Body of pancreas (tissue), 4 donors: ENCODE data around the gene CFAP43. TPM values are rescaled to one million over a fixed set of nuclear protein-coding genes. Genes with fewer than 3 reads are reported as not detected.
A peak's percentile ranks its signal among the peaks of the same experiment; 100 is the strongest.

Source experiments
- ATAC-seq: fragments of 150-250 bp; one replicate; pipeline ENCODE4 v1.9.1; 2016
- DNase-seq, 4 donors: peaks; one replicate each; pipeline ENCODE4 v3.0.0-alpha.2; 2019
- H3K27ac ChIP-seq, 4 donors: fragments of 200-600 bp; sonication (generic); 1 replicate in 3 of 4; 2 replicates in 1 of 4; pipeline versions ENCODE4 v1.5.1 to v1.6.1; 2016 to 2019; ENCODE audit warnings: mild to moderate bottlenecking in 1 of 4, mixed read lengths in 1 of 4, moderate library complexity in 1 of 4
- H3K27me3 ChIP-seq, 2 donors: fragments of 200-600 bp; sonication (generic); one replicate each; pipeline ENCODE4 v1.6.0; 2016; ENCODE audit warnings: mild to moderate bottlenecking in 1 of 2
- H3K36me3 ChIP-seq, 2 donors: fragments of 200-600 bp; sonication (generic); replicated peaks in 1 of 2; 2 replicates each; pipeline ENCODE4 v1.5.1; 2016; ENCODE audit warnings: low read depth in 2 of 2; ENCODE audit not compliant: insufficient read depth in 1 of 2
- H3K4me1 ChIP-seq: fragments of 200-600 bp; sonication (generic); one replicate; pipeline ENCODE4 v1.6.0; 2016
- H3K4me3 ChIP-seq, 2 donors: fragments of 200-600 bp; sonication (generic); 1 replicate in 1 of 2; 2 replicates in 1 of 2; pipeline ENCODE4 v1.5.1; 2016 to 2019
- H3K9me3 ChIP-seq, 3 donors: fragments of 200-600 bp; sonication (generic); 1 replicate in 2 of 3; 2 replicates in 1 of 3; pipeline ENCODE4 v1.5.1; 2016
- CTCF ChIP-seq, 7 experiments: fragments of 450-650 bp in 4 of 7; fragments of 200-600 bp in 3 of 7; sonication (generic) in 3 of 7; IDR thresholded peaks; one replicate each; pipeline ENCODE4 v1.5.1; 2016 to 2019; ENCODE audit warnings: antibody characterized with exemption in 7 of 7
- POLR2A ChIP-seq, 3 donors: fragments of 450-650 bp; IDR thresholded peaks; one replicate each; pipeline ENCODE4 v1.6.1; 2016; ENCODE audit warnings: antibody characterized with exemption in 3 of 3, mild to moderate bottlenecking in 2 of 3
- WGBS, 2 donors: methylation state at CpG; one replicate each; pipeline ENCODE4 v1.1.5; 2017; 5-methylcytosine and 5-hydroxymethylcytosine counted together
- intact Hi-C: fragments of 100-400 bp; cut with DNase I; formaldehyde crosslinking; loops from one replicate; pipeline ENCODE4 v1.15.1; 2023
- total RNA-seq, 2 donors: library from RNA; depleted of rRNA; stranded (reverse); fragments of >200 nt; gene quantifications; one replicate each; pipeline ENCODE4 v1.1.0, GENCODE V29; 2016

Gene CFAP43
- total RNA-seq, 2 donors from 2014 or later, result 2.3 to 4.0 TPM

- no peaks in the 10 kb centered on the region for H3K36me3 ChIP-seq
- intact Hi-C loops, result no loop called here
- TF ChIP-seq POLR2A (IDR thresholded peaks at IDR 0.05) (no peak), CTCF (IDR thresholded peaks at IDR 0.05) (no peak)
- 55 to 71% methylated on average over 3 of the region's 3 CpGs for WGBS, 2 donors
- no peak overlapping the region for H3K4me3 ChIP-seq
- ATAC-seq (no peak), DNase-seq (no peak)
- no peaks in the 10 kb centered on the region for H3K9me3 ChIP-seq
- H3K27me3 ChIP-seq, result no peaks in the 10 kb centered on the region
- no peaks in the 10 kb centered on the region for H3K4me1 ChIP-seq
- no peak overlapping the region for H3K27ac ChIP-seq
Observed at GRCh38 chr10:104208730-104209129, 23.4 kb downstream of the CFAP43 start.

- Histone ChIP-seq H3K4me1 (peaks cover 7% of the 10 kb centered on the region), H3K4me3 (no peak overlapping the region), H3K9me3 (no peaks in the 10 kb centered on the region), H3K27me3 (no peaks in the 10 kb centered on the region), H3K36me3 (no peaks in the 10 kb centered on the region), H3K27ac (no peak overlapping the region)
- 87 to 88% methylated on average over 2 of the region's 2 CpGs for WGBS, 2 donors
- intact Hi-C loops, result no loop called here
- no peak for DNase-seq
- ATAC-seq, result no peak
- TF ChIP-seq CTCF (IDR thresholded peaks at IDR 0.05) (no peak), POLR2A (IDR thresholded peaks at IDR 0.05) (no peak)
Observed at GRCh38 chr10:104202231-104202630, 29.9 kb downstream of the CFAP43 start.

- ATAC-seq, result no peak
- TF ChIP-seq POLR2A (IDR thresholded peaks at IDR 0.05), result no peak
- TF ChIP-seq CTCF (IDR thresholded peaks at IDR 0.05), result no peak
- no peak for DNase-seq
- no peak overlapping the region for H3K4me3 ChIP-seq
- intact Hi-C loops, result no loop called here
- 94 to 96% methylated on average over 1 of the region's 1 CpG for WGBS, 2 donors
- no peaks in the 10 kb centered on the region for H3K36me3 ChIP-seq
- peaks cover 9% of the 10 kb centered on the region for H3K4me1 ChIP-seq
- H3K27me3 ChIP-seq, result no peaks in the 10 kb centered on the region
- H3K9me3 ChIP-seq, result no peaks in the 10 kb centered on the region
- no peak overlapping the region for H3K27ac ChIP-seq
Observed at GRCh38 chr10:104201636-104202035, 30.5 kb downstream of the CFAP43 start.

GRCh38 chr10:104199567-104199966 is 32.6 kb downstream of the CFAP43 start:
- TF ChIP-seq CTCF (IDR thresholded peaks at IDR 0.05) (no peak), POLR2A (IDR thresholded peaks at IDR 0.05) (no peak)
- H3K9me3 ChIP-seq, result no peaks in the 10 kb centered on the region
- H3K27ac ChIP-seq, result no peak overlapping the region
- H3K36me3 ChIP-seq, result no peaks in the 10 kb centered on the region
- DNase-seq (no peak), ATAC-seq (no peak)
- 74 to 75% methylated on average over 2 of the region's 2 CpGs for WGBS, 2 donors
- H3K4me1 ChIP-seq, result peaks cover 9% of the 10 kb centered on the region
- no peaks in the 10 kb centered on the region for H3K27me3 ChIP-seq
- intact Hi-C loops, result no loop called here
- H3K4me3 ChIP-seq, result no peak overlapping the region

GRCh38 chr10:104197364-104197763 is 34.8 kb downstream of the CFAP43 start:
- Histone ChIP-seq H3K27ac (peak overlapping the region in 3 of 4 donors; percentile 6 to 57 (median 20)), H3K36me3 (no peaks in the 10 kb centered on the region), H3K4me1 (peaks cover 9% of the 10 kb centered on the region), H3K4me3 (no peak overlapping the region), H3K9me3 (no peaks in the 10 kb centered on the region), H3K27me3 (no peaks in the 10 kb centered on the region)
- ATAC-seq (peak; percentile 90), DNase-seq (peak in 1 of 4 donors; percentile 15)
- TF ChIP-seq POLR2A (IDR thresholded peaks at IDR 0.05) (no peak), CTCF (IDR thresholded peaks at IDR 0.05) (peak in 5 of 7 experiments; percentile 11 to 55 (median 48))
- intact Hi-C loops, result no loop called here
- 35 to 38% methylated on average over 2 of the region's 2 CpGs for WGBS, 2 donors
